Left ventricle myocardium inferior (tissue), 1 donor: ENCODE results near the gene HDAC4. TPM values are rescaled to one million over a fixed set of nuclear protein-coding genes. Genes with fewer than 3 reads are reported as not detected.

Source experiments
- DNase-seq: peaks from one replicate; pipeline ENCODE4 v3.0.0-alpha.2; 2020
- H3K27ac ChIP-seq: fragments of 200-600 bp; replicated peaks from 2 replicates; pipeline ENCODE4 v1.8.0; 2021
- H3K27me3 ChIP-seq: fragments of 200-600 bp; 2 replicates; pipeline ENCODE4 v1.8.0; 2021; ENCODE audit warnings: low read depth
- H3K36me3 ChIP-seq: fragments of 200-600 bp; 2 replicates; pipeline ENCODE4 v1.8.0; 2021
- H3K4me1 ChIP-seq: fragments of 200-600 bp; 2 replicates; pipeline ENCODE4 v1.8.0; 2021
- H3K4me3 ChIP-seq: fragments of 200-600 bp; 2 replicates; pipeline ENCODE4 v1.8.0; 2021; ENCODE audit warnings: mild to moderate bottlenecking, moderate library complexity
- H3K9me3 ChIP-seq: fragments of 200-600 bp; replicated peaks from 2 replicates; pipeline ENCODE4 v1.8.0; 2021
- intact Hi-C: fragments of 100-400 bp; cut with micrococcal nuclease; formaldehyde crosslinking; loops from one replicate; pipeline ENCODE4 v1.11.0; 2022
- total RNA-seq: library from RNA; stranded (reverse); fragmentation: NEBNext Ultra II Directional; extraction: Animal tissue kit (Norgen Biotek cat#: 25700); gene quantifications from one replicate; pipeline ENCODE4 v1.2.1, GENCODE V29; 2021
- TF ChIP-seq, protein P1 (sequence below): fragments of 200-600 bp; IDR thresholded peaks from 2 replicates; pipeline ENCODE4 v1.8.0; 2021; ENCODE audit warnings: antibody characterized with exemption, mild to moderate bottlenecking, borderline replicate concordance
- donor health status: DM: no; HTN: yes; CAD: no; lungs with severe emphysema.

HDAC4 gene
- total RNA-seq, 1 donor from 2014 or later: 23.9 TPM

DNA sequence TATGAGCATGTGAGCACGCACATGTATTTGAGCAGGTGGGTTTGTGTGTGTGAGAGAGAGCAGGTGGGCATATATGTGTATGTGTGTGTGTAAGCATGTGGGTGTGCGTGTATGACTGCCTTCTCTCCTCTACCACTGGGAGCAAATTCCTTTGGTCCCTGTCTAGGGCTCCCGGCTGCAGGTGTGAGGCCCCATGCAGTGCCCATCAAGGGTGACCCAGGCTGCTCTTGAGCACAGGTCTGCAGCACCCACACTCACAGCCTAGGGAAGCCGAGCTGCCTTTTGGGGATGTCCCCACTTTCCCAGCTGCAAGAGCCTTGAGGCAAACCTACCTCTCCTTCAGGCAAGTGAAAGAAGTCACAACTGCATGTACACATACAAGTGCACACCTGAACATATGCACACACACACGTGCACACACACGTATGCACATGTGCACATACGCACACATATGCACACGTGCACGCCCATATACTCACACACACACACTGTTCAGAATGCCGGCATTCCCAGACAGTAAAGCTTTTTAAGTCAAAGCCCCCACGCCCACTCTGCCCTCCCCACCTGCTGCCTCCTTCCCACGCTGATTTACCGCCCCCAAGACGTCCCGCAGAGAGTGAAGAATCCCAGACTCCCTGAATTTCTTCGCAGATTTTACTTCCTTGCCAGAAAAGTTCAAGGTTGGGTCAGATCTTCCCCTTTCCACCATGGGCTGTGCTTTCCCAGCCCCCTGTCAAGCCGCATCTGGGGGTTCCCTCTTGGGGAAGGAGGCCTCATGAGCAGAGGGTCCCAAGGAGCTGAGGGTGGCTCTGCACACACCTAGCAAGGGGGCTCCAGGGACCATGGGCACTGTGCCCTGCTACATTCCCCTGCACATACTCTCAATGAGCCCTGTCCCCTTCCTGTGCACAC, 382.3 kb downstream of the HDAC4 start:
- Histone ChIP-seq H3K36me3 (no peaks in the 10 kb centered on the region), H3K9me3 (no peaks in the 10 kb centered on the region), H3K27ac (no peak overlapping the region), H3K27me3 (peaks cover 91% of the 10 kb centered on the region), H3K4me3 (no peak overlapping the region), H3K4me1 (no peaks in the 10 kb centered on the region)
- intact Hi-C loops: loop anchor here (10.0 kb wide), 1 partner anchor 1826 kb away; no protein-coding TSS in a partner anchor
- no peak for DNase-seq
- TF ChIP-seq, protein P1, sequence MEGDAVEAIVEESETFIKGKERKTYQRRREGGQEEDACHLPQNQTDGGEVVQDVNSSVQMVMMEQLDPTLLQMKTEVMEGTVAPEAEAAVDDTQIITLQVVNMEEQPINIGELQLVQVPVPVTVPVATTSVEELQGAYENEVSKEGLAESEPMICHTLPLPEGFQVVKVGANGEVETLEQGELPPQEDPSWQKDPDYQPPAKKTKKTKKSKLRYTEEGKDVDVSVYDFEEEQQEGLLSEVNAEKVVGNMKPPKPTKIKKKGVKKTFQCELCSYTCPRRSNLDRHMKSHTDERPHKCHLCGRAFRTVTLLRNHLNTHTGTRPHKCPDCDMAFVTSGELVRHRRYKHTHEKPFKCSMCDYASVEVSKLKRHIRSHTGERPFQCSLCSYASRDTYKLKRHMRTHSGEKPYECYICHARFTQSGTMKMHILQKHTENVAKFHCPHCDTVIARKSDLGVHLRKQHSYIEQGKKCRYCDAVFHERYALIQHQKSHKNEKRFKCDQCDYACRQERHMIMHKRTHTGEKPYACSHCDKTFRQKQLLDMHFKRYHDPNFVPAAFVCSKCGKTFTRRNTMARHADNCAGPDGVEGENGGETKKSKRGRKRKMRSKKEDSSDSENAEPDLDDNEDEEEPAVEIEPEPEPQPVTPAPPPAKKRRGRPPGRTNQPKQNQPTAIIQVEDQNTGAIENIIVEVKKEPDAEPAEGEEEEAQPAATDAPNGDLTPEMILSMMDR: no peak

DNA sequence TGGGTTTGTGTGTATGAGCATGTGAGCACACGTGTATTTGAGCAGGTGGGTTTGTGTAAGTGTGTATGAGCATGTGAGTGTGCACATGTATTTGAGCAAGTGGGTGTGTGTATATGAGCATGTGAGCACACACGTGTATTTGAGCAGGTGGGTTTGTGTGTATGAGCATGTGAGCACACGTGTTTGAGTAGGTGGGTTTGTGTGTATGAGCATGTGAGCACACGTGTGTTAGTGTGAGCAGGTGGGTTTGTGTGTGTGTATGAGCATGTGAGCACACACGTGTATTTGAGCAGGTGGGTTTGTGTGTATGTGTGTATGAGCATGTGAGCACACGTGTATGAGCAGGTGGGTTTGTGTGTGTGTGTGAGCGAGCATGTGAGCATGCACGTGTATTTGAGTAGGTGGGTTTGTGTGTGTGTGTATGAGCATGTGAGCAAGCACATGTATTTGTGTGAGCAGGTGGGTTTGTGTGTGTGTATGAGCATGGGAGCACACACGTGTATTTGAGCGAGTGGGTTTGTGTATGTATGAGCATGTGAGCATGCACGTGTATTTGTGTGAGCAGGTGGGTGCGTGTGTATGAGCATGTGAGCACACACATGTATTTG, 383.2 kb downstream of the HDAC4 start:
- no peaks in the 10 kb centered on the region for H3K4me1 ChIP-seq
- no peaks in the 10 kb centered on the region for H3K36me3 ChIP-seq
- TF ChIP-seq, protein P1: no peak
- intact Hi-C loops: loop anchor here (10.0 kb wide), 1 partner anchor 1827 kb away; no protein-coding TSS in a partner anchor
- no peaks in the 10 kb centered on the region for H3K9me3 ChIP-seq
- no peak overlapping the region for H3K4me3 ChIP-seq
- DNase-seq: no peak
- no peak overlapping the region for H3K27ac ChIP-seq
- peaks cover 91% of the 10 kb centered on the region for H3K27me3 ChIP-seq

DNA sequence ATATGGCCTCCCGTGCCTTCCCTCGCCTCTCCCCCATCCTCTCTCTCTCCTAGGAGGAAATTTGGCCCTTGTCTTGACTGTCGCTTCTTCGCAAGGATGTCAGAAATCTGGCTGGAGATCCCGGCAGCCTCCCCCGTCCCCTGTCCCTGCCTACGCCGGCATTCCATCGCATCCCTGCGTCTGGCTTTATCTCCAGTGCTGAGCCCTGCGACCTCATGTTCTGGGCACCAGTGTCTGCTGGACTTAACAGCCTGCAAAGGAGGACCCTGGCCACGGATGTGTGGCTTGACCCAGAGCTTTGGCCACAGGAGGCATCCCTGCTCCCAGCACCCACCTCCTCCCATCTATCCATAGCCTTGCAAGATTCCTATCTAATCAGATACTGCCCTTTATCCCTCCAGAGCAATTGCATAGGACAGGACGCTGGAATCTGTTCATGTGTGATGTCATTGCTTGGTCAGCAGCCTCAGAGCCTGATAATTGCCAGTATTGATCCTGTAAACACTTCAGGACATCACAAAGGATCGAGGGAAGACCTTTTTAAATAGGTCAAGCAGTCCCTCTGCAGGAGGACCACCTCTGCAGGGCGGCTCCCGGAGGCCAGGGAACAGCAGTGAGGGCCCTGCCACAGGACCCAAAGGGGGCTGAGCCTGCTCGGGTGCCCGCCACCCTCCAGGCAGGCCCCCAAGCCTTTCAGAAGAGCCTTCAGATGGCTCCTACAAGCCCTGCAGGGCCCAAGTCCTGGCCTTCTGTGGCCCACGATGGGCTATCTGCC, 384.7 kb downstream of the HDAC4 start:
- H3K27ac ChIP-seq: no peak overlapping the region
- TF ChIP-seq, protein P1: no peak
- H3K27me3 ChIP-seq: peaks cover 92% of the 10 kb centered on the region
- H3K4me1 ChIP-seq: no peaks in the 10 kb centered on the region
- DNase-seq: no peak
- intact Hi-C loops: loop anchor here (10.0 kb wide), 1 partner anchor 1829 kb away; no protein-coding TSS in a partner anchor
- H3K36me3 ChIP-seq: no peaks in the 10 kb centered on the region
- H3K9me3 ChIP-seq: no peaks in the 10 kb centered on the region
- H3K4me3 ChIP-seq: no peak overlapping the region

DNA sequence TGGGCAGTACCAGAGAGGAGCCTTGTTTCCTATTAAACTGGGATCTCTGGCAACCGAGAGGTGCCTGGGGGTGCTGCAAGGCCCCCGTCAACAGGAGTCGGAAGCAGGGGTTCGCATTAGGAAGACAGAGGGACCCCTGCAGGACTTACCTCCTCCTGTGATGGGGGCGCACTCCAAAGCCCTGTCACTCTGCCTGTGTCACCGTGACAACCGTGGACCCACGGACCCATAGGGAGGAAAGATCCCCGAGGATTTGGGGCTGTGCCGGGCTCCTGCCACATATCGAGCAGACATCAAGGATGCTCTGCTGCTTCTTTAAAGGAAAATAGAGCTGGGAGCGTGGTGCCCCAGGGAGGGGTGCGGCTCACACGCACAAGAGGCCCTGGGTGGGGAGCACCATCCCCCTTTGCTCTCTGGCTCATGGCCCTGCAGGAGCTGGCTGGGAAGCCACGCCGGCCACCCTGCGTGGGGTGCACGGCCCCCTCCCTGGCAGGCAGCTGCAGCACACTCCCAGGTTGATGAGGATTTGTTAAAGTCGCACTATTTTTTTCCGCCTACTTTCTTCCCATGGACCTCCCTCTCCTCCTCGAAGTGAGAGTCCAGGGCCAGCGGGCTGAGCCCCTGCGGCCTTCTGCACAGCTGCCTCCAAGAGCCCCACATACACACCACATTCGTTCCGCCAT, 385.5 kb downstream of the HDAC4 start:
- H3K4me1 ChIP-seq: no peaks in the 10 kb centered on the region
- H3K9me3 ChIP-seq: no peaks in the 10 kb centered on the region
- no peak for DNase-seq
- intact Hi-C loops: loop anchor here (10.0 kb wide), 1 partner anchor 1829 kb away; no protein-coding TSS in a partner anchor
- H3K4me3 ChIP-seq: no peak overlapping the region
- TF ChIP-seq, protein P1: no peak
- peaks cover 92% of the 10 kb centered on the region for H3K27me3 ChIP-seq
- H3K36me3 ChIP-seq: no peaks in the 10 kb centered on the region
- H3K27ac ChIP-seq: no peak overlapping the region
